Superior temporal gyrus (tissue), 1 donor: ENCODE results near the gene BOK.
"Not testable (repeated sequence)": the region's sequence is repeated elsewhere in the genome, so short reads cannot be mapped to it uniquely, and the experiment has no call there.

Experiments used
- DNase-seq: peaks from one replicate; pipeline ENCODE4 v3.0.0-alpha.2; 2016; ENCODE audit errors: extremely low spot score

The BOK gene

GRCh38 chr2:241571821-241572620, 13.5 kb downstream of the BOK start:
- DNase-seq: no peak

DNA sequence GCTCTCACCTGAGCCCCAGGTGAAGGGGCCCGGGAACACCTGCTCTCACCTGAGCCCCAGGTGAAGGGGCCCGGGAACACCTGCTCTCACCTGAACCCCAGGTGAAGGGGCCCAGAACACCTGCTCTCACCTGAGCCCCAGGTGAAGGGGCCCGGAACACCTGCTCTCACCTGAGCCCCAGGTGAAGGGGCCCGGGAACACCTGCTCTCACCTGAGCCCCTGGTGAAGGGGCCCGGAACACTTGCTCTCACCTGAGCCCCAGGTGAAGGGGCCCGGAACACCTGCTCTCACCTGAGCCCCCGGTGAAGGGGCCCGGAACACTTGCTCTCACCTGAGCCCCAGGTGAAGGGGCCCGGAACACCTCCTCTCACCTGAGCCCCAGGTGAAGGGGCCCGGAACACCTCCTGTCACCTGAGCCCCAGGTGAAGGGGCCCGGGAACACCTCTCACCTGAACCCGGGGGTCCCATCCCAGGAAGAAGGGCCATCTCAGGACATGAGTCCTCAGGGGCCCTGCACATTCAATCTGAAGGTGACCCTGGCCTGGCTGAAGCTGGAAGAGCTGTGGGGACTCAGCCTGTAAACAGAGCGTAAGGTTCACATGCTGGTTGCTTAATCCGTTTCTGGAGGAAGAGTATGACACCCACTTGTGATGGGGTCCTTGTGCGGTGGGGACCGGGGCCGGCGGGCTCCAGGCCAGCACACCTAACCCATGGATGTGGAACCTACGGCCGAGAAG, 14.5 kb downstream of the BOK start:
- not testable (repeated sequence) for DNase-seq

GRCh38 chr2:241573741-241574140, 15.2 kb downstream of the BOK start:
- DNase-seq: no peak

DNA sequence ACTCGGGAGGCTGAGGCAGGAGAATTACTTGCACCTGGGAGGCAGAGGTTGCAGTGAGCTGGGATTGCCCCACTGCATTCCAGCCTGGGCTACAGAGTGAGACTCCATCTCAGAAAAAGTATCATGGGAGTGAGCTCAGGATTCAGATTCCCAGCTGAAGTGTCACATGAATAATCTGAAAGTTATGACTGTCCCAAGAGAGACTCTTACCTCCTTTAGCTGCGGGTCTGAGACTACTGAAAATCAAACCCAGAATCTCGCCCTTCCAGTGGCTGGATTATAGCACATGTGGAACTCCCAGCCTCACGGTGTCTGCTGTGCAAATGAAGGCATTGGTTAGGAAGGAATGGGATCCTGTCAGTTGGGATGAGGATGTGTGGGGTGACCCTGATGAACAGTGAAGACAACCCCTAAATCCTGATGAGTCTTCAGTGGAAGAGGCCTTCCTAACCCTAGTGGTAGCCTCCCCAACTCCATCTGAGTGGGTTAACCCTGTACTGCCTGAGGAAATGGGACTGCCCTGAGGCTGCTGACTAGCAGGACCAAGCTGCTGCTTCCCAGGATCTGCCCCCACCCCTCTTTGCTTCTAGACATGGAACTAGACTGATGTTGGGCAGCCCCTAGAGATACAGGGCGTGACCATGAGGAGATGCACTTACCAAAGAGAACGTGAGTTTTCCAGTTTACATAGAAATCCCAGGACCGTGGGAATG, 16.5 kb downstream of the BOK start:
- DNase-seq: no peak

DNA sequence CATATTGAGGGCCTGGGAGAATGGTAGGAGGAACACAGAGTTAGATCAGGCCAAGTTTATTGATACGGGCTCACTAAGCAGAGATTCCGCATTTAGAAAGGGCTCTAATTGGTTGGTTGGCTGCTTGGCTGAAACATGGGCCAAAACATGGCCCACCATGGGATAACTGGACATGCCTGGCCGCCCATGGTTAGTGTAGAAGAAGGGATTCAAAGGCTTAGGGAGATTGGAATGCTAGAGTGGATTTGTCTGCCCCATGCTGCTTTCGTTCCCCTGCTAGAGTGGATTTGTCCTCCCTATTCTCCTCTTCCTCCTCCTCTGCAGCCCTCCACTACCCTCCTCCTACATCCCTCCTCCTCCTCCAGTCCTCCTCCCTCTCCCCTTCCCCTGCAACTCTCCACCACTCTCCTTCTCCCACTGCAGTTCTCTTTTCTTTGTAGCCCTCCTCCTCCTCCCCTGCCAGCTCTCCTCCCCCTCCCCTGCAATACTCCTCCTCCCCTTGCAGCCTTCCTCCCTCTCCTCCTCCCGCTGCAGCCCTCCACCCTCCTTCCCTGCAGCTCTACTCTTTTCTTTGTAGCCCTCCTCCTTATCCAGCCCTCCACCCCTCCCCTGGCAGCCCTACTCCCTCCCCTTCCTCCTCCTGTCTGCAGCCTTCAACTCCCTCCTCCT, 17.2 kb downstream of the BOK start:
- DNase-seq: no peak

DNA sequence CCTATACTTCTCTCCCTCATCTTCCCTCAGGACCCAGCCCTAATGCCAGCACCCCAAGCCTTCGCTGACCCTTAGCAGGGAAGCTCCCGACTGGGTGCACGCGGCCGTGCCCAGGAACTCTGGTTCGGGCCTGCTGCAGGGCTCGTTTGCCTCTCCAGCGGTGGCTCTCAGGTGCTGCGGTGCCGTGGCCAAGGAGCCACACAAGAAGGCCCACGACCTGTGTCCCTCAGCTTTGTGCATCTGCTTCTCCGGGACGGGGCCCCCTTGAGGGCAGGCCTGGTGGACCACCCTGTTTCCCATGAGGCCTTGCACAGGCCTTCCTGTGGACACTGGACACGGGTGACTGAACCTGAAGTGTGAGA, 17.7 kb downstream of the BOK start:
- DNase-seq: no peak

DNA sequence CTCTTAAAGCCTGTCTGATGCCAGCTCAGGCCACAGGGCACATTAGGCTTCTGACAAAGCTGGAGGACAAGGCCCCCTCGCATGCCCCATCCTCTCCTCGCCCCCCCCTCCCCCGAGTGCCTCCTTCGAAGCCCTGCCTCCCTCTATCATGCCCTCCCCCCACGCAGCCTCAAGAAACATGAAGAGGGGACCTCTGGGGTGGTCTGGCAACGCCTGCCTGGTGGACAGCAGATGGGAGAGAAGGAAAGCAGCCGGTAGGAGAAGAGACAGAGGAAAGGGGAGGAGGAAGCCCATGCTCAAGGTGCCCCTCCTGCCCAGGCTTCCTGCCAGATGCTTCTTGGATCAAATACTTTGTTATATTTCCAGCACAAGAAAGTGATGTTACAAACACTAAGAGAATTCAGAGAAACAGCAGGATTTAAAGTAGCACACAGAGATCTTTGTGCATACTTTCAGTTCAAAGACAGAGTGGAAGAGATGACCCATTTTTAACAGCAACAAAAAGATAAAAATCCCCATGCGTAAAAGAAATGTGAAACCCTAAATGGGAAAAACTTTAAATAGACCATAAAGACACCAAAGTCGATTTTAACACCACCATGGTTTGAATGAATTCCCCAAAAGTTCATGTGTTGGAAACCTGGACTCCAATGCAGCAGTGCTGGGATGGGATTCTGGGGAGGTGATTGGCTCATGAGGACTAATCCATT, 19.0 kb downstream of the BOK start:
- peak; percentile 58 for DNase-seq

DNA sequence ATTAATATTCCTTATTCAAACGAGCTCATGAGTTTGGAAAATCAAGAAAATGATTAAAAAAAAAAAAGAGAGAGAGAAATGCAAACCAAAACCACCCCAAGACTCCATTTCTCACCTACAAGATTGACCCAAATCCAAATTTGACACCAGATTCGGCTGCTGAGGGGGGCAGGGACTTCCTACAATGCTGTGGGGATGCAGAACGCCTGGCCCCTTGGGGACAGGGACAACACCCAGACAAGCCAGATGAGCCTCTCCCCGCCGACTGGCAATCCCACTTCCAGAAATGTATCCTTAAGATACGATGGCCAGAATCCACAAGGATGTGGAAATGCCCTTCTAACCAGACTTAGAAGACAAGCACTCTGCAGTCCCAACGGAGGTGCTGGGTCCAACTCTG, 20.7 kb downstream of the BOK start:
- no peak for DNase-seq

GRCh38 chr2:241582328-241582727, 23.8 kb downstream of the BOK start:
- DNase-seq: no peak

DNA sequence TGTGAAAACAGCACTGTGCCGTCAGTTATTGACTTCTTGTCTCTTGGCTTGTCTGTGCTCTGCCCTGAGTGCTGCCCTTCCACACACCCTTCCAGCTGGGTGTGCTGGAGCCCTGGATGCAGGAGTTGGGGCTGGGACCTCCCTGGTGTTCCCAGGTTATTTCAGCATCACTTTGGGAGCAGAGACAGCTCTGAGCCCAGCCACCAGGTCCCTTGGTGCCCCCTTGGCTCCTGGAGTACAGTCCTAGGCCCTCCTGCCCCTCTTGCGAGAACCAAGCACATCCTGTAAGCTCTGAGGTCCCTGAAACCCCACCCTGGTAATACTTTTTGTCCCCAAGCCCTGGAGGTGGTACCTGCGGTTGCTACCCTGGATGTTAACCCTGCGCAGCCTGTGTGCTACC, 24.3 kb downstream of the BOK start:
- DNase-seq: no peak

GRCh38 chr2:241584436-241584835, 25.9 kb downstream of the BOK start:
- no peak for DNase-seq

DNA sequence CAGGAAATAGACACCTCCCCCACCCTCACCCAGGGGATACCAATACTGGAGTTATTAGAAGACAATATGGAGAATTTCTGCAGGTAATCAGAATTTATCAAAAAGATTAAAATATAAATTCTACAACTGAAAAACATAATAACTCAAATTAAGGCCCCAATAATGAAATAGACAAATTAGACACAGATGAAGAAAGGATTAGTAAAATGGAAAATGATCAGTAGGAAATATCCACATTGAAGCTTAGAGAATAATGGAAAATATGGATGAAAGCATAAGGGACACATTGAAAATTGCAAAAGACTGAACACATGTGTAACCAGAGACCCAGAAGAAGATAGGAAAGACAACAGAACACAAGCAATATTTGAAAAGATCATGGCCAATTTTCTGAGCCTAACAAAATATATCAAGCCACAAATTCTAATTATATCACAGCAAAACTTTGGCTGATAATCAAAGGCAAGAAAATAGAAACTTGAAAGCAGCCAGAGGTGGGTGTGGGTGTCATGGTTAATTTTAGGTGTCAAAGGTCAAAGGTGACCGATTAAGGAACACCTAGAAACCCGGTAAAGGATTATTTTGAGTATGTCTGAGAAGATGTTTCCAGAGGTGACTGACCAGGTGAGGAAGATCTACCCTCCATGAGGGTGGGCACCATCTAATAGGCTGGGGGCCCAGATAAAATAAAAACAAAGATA, 28.2 kb downstream of the BOK start:
- no peak for DNase-seq

- DNase-seq: not testable (repeated sequence)
Measured at GRCh38 chr2:241589863-241590262, 31.3 kb downstream of the BOK start.

DNA sequence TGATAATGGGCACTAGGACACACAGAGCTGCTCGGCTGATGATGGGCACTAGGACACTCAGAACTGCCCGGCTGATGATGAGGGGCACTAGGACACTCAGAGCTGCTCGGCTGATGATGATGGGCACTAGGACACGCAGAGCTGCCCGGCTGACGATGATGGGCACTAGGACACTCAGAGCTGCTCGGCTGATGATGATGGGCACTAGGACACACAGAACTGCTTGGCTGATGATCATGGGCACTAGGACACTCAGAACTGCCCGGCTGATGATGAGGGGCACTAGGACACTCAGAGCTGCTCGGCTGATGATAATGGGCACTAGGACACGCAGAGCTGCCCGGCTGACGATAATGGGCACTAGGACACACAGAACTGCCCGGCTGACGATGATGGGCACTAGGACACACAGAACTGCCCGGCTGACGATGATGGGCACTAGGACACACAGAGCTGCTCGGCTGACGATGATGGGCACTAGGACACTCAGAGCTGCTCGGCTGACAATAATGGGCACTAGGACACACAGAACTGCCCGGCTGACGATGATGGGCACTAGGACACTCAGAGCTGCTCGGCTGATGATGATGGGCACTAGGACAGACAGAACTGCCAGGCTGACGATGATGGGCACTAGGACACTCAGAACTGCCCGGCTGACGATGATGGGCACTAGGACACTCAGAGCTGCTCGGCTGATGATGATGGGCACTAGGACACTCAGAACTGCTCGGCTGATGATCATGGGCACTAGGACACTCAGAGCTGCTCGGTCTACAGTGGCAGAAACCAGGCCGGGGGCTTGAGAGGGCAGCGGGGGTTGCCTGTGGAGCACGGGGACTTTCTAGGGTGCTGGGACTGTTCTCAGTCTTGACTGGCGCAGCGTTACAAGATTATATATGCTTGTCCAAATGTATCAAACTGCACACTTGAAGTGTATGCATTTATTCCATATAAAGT, 32.2 kb downstream of the BOK start:
- not testable (repeated sequence) for DNase-seq

DNA sequence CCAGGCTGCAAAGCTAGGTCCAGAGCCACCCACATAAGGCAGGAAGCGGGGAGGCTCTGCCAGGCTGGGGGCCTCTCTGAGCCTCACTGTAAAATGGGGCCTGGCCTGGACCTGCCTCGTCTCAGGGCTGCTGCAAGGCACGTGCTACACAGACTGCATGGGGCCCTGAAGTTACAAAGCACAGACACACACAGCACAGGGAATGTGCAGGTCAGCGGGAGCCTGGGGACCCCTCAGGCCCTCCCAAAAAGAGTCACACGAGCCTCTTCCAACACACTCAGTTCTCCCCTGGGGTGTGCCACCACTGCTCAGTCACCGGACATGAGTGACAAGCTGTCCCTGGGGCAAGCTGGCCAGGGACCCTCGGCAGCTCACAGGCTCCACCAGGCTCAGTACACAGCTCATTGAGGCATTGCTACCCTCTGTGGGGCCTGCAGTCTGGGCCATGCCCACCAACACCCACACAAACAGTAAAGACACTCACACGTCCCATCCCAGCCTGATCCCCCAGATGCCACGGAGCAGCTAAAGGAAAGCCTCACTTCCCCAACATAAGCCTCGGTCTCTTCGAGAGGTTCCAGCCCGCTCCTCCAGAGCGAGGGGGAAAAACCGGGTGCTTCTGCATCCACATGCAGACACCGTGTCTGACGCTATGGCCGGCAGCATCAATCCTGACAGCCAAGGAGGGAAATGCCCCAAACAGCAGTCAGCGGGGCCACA, 33.7 kb downstream of the BOK start:
- no peak for DNase-seq

DNA sequence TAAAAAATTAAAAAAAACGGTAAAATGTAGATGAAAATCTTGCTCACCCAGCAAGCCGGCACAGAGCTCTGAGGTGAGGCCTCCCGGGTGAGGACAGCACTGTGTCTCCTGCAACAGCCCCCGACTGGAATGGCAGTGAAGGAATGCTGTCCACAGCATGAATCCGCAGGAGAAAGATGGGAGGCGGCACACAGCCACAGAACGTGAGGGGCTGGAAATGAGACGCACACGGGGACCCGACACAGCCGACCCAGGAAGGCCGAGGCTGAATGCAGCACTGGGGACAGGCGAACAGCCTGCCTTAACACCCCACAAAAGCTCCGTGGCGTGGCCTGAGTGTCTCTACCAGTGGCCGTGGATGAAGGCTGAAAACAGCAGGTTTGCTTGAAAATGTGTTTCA, 34.7 kb downstream of the BOK start:
- no peak for DNase-seq

- DNase-seq: no peak
Measured at GRCh38 chr2:241595600-241596140, 37.1 kb downstream of the BOK start.

DNA sequence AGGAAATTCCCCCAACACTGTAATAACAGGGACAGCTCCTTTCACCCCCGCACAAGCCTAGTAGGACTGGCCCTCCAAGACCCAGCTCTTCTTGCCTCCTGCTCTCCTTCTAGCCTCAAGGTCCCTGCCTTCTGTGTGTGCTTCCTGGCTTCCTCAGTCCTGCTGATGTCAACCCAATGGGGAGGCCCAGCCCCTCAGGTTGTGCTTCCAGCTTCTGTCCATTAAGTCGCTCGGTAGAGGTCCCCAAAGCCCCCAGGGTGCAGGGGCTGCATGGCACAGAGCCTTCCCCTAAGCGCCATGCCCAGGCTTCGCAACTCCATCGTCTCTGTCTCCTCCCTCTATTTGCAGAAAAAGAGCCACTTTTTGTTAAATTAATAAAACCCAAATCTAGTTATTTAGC, 39.0 kb downstream of the BOK start:
- DNase-seq: no peak

DNA sequence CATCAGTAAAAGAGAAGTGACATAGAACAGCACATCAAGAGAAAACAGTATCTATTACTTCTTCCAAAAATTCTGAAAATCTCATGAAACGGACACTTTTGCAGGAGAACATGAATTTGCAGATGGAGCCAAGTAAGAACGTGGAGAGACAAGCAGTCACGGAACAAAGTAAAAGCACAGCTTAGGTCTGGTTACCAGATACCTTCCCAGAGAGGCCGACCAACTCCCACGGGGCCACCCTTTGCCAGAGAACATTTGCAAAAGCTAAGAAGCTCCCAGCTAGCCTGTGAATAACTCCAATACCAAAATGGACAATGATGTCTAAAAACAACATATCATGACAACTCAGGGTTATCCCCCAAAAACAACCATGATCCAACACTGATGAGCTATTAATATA, 39.5 kb downstream of the BOK start:
- no peak for DNase-seq
